ENCODE measurements around the gene DNAJC17.

The DNAJC17 gene

GRCh38 chr15:40807028-40807887 lies at the start of gene DNAJC17, which contains the start of gene ZFYVE19:
DNAJC17 (minus strand) TSS chr15:40807473; CDS start chr15:40807446, 27 bp downstream.
ZFYVE19 (plus strand) TSS chr15:40807089; CDS start chr15:40807590, 501 bp downstream.
- DNase-seq (ENCODE audit: insufficient read length, low spot score) = peak; percentile 88
- FAIRE-seq = peak; percentile 96

GRCh38 chr15:40856746-40857145 lies 49.5 kb upstream of the DNAJC17 start:
- FAIRE-seq = no peak
- DNase-seq (ENCODE audit: insufficient read length, low spot score) = no peak

- no peak for FAIRE-seq
These were observed 48.5 kb upstream of the DNAJC17 start for GRCh38 chr15:40855706-40856234.

GRCh38 chr15:40854161-40854560 lies 46.9 kb upstream of the DNAJC17 start:
- FAIRE-seq = no peak
- DNase-seq (ENCODE audit: insufficient read length, low spot score) = no peak

More at GRCh38 chr15:40855706-40856234, 48.5 kb upstream of the DNAJC17 start:
- no peak for DNase-seq (ENCODE audit: insufficient read length, low spot score)

GRCh38 chr15:40853241-40853890 lies 46.1 kb upstream of the DNAJC17 start:
- DNase-seq (ENCODE audit: insufficient read length, low spot score) (no peak), FAIRE-seq (no peak)

GRCh38 chr15:40852529-40852928 lies 45.3 kb upstream of the DNAJC17 start:
- no peak for FAIRE-seq
- DNase-seq (ENCODE audit: insufficient read length, low spot score) = no peak

- FAIRE-seq (no peak), DNase-seq (ENCODE audit: insufficient read length, low spot score) (no peak)
These were observed 43.4 kb upstream of the DNAJC17 start for GRCh38 chr15:40850576-40851112.

GRCh38 chr15:40847223-40847961 lies 40.1 kb upstream of the DNAJC17 start:
- DNase-seq (ENCODE audit: insufficient read length, low spot score) = peak; percentile 75
- peak; percentile 94 for FAIRE-seq

- FAIRE-seq = no peak
These were observed 39.6 kb upstream of the DNAJC17 start for GRCh38 chr15:40846841-40847222.

GRCh38 chr15:40845511-40846284 lies 38.4 kb upstream of the DNAJC17 start:
- FAIRE-seq (no peak), DNase-seq (ENCODE audit: insufficient read length, low spot score) (no peak)

More at GRCh38 chr15:40846841-40847222, 39.6 kb upstream of the DNAJC17 start:
- no peak for DNase-seq (ENCODE audit: insufficient read length, low spot score)

- DNase-seq (ENCODE audit: insufficient read length, low spot score) = no peak
- FAIRE-seq = no peak
These were observed 37.8 kb upstream of the DNAJC17 start for GRCh38 chr15:40845036-40845435.

GRCh38 chr15:40844696-40845030 lies 37.4 kb upstream of the DNAJC17 start:
- DNase-seq (ENCODE audit: insufficient read length, low spot score) (peak; percentile 63), FAIRE-seq (no peak)

GRCh38 chr15:40843885-40844695 lies 36.8 kb upstream of the DNAJC17 start, which contains the start of gene SPINT1:
SPINT1 (plus strand) TSS chr15:40844048; CDS start chr15:40844555, 507 bp downstream.
- no peak for FAIRE-seq
- DNase-seq (ENCODE audit: insufficient read length, low spot score) = peak; percentile 65

GRCh38 chr15:40843261-40843884 lies 36.1 kb upstream of the DNAJC17 start:
- FAIRE-seq = no peak
- no peak for DNase-seq (ENCODE audit: insufficient read length, low spot score)

GRCh38 chr15:40841741-40842140 lies 34.5 kb upstream of the DNAJC17 start:
- DNase-seq (ENCODE audit: insufficient read length, low spot score) = no peak
- no peak for FAIRE-seq

GRCh38 chr15:40838756-40839155 lies 31.5 kb upstream of the DNAJC17 start:
- FAIRE-seq = no peak
- DNase-seq (ENCODE audit: insufficient read length, low spot score) = no peak

- FAIRE-seq (no peak), DNase-seq (ENCODE audit: insufficient read length, low spot score) (no peak)
These were observed 28.7 kb upstream of the DNAJC17 start for GRCh38 chr15:40836020-40836419.

- no peak for FAIRE-seq
- DNase-seq (ENCODE audit: insufficient read length, low spot score) = no peak
These were observed 25.6 kb upstream of the DNAJC17 start for GRCh38 chr15:40832903-40833302.

- FAIRE-seq = no peak
- no peak for DNase-seq (ENCODE audit: insufficient read length, low spot score)
These were observed 24.6 kb upstream of the DNAJC17 start for GRCh38 chr15:40831861-40832260.
